Measurements from ENCODE around the gene GNG13. TPM values are rescaled to one million over a fixed set of nuclear protein-coding genes. Genes with fewer than 3 reads are reported as not detected.

The GNG13 gene
- total RNA-seq, 4 donors from 2014 or later: not detected

GRCh38 chr16:761625-762513 lies 38.7 kb downstream of the GNG13 start:
- peaks cover 0 to 6% of the 10 kb centered on the region in 2 donors for H3K4me1 ChIP-seq
- TF ChIP-seq, protein P1, sequence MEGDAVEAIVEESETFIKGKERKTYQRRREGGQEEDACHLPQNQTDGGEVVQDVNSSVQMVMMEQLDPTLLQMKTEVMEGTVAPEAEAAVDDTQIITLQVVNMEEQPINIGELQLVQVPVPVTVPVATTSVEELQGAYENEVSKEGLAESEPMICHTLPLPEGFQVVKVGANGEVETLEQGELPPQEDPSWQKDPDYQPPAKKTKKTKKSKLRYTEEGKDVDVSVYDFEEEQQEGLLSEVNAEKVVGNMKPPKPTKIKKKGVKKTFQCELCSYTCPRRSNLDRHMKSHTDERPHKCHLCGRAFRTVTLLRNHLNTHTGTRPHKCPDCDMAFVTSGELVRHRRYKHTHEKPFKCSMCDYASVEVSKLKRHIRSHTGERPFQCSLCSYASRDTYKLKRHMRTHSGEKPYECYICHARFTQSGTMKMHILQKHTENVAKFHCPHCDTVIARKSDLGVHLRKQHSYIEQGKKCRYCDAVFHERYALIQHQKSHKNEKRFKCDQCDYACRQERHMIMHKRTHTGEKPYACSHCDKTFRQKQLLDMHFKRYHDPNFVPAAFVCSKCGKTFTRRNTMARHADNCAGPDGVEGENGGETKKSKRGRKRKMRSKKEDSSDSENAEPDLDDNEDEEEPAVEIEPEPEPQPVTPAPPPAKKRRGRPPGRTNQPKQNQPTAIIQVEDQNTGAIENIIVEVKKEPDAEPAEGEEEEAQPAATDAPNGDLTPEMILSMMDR (IDR thresholded peaks at IDR 0.05): no peak
- TF ChIP-seq POLR2A (IDR thresholded peaks at IDR 0.05): no peak
- peak overlapping the region in 1 of 2 donors; percentile 53 for H3K27ac ChIP-seq
- no peaks in the 10 kb centered on the region for H3K36me3 ChIP-seq
- no peak overlapping the region for H3K4me3 ChIP-seq
- DNase-seq: no peak
- H3K9me3 ChIP-seq: no peaks in the 10 kb centered on the region
- intact Hi-C loops (cut with DNase I; ENCODE audit: low total_unique reads): no loop called here
- H3K27me3 ChIP-seq: no peaks in the 10 kb centered on the region

DNA sequence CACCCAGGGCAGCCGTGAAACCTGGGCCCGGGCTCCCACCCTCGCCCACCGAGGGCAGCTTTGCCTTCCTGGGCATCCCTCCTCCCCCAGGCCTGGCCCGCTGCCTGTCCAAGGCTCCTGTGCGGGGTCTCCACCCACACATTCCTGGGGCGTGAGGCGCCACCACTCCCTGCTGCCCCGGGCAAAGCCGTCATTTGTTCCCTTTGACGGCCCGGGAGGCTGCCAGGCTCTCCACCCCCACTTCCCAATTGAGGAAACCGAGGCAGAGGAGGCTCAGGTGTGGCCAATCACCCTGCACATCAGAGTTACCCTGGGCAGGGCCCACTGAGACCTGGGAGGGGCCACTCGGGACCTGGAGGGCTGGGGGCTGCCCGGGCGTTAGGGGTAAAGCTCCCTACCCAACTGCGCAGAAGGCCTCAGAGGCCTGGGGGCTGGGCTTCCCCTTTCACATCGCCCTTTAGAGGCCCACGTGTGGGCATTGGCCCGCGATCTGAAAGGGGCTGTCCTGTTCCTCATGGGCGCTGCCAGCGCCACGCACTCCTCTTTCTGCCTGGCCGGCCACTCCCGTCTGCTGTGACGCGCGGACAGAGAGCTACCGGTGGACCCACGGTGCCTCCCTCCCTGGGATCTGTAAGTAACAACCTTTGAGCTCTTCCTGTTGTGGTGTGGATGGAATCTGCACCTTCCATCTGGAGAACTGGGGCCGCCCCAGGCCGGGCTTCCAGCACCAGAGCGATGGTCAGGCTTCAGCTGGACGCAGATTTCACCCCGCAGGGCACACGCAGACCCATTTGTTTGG lies 39.8 kb downstream of the GNG13 start, which contains the start of gene MSLN:
Gene MSLN, plus strand, starts transcription at position 190 of the 799 bp plus-strand sequence. CDS start 1,947 bp downstream, outside the sequence.
- Histone ChIP-seq H3K36me3 (no peaks in the 10 kb centered on the region), H3K9me3 (no peaks in the 10 kb centered on the region), H3K27me3 (no peaks in the 10 kb centered on the region), H3K4me3 (no peak within 1 kb of the TSS), H3K4me1 (peaks cover 0 to 6% of the 10 kb centered on the region in 2 donors), H3K27ac (peak within 1 kb of the TSS in 1 of 2 donors; percentile 53)
- intact Hi-C loops (cut with DNase I; ENCODE audit: low total_unique reads): no loop called here
- peak; percentile 31 to 48 for DNase-seq
- TF ChIP-seq, protein P1 (IDR thresholded peaks at IDR 0.05): no peak
- TF ChIP-seq POLR2A (IDR thresholded peaks at IDR 0.05): no peak

DNA sequence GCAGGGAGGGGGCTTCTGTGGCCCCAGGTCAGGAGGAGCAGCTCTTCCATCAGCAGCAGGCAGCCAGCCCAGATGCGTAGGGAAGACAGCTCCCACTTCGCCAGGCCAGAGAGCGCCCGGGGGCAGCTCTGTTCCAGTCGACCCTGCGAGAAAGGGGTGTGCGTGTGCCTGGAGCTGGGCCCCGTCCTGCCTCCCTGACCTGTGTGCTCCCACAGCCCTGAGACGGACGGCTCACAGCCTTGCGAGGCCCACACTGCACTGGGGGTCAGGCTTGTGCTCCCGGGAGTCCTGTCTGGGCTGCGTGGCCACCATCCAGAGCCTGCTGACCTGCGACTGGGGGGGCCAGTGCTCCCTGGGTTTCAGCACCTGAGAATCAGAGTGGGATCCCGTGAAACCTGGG lies 40.5 kb downstream of the GNG13 start:
- intact Hi-C loops (cut with DNase I; ENCODE audit: low total_unique reads): no loop called here
- Histone ChIP-seq H3K4me1 (peaks cover 0 to 6% of the 10 kb centered on the region in 2 donors), H3K4me3 (no peak overlapping the region), H3K36me3 (no peaks in the 10 kb centered on the region), H3K9me3 (no peaks in the 10 kb centered on the region), H3K27ac (peak overlapping the region in 1 of 2 donors; percentile 53), H3K27me3 (no peaks in the 10 kb centered on the region)
- TF ChIP-seq POLR2A (IDR thresholded peaks at IDR 0.05): no peak
- TF ChIP-seq, protein P1 (IDR thresholded peaks at IDR 0.05): no peak
- DNase-seq: no peak

- TF ChIP-seq POLR2A (IDR thresholded peaks at IDR 0.05): no peak
- TF ChIP-seq, protein P1 (IDR thresholded peaks at IDR 0.05): no peak
- no peak overlapping the region for H3K4me3 ChIP-seq
- no peaks in the 10 kb centered on the region for H3K9me3 ChIP-seq
- peak overlapping the region in 1 of 2 donors; percentile 53 for H3K27ac ChIP-seq
- intact Hi-C loops (cut with DNase I; ENCODE audit: low total_unique reads): no loop called here
- H3K27me3 ChIP-seq: no peaks in the 10 kb centered on the region
- no peak for DNase-seq
- H3K36me3 ChIP-seq: no peaks in the 10 kb centered on the region
- peaks cover 0 to 6% of the 10 kb centered on the region in 2 donors for H3K4me1 ChIP-seq
Observed at GRCh38 chr16:759110-759910, 41.2 kb downstream of the GNG13 start.
